ENCODE measurements around the gene PLEKHG2. TPM values are rescaled to one million over a fixed set of nuclear protein-coding genes. Genes with fewer than 3 reads are reported as not detected.
A peak's percentile ranks its signal among the peaks of the same experiment; 100 is the strongest.

The PLEKHG2 gene
- total and polyA plus RNA-seq, 9 of the 15 experiments (the other 6 are each of a cell fraction or from before 2014, with no cell fraction given), result 0.98 to 45.7 (median 9.8) TPM

DNA sequence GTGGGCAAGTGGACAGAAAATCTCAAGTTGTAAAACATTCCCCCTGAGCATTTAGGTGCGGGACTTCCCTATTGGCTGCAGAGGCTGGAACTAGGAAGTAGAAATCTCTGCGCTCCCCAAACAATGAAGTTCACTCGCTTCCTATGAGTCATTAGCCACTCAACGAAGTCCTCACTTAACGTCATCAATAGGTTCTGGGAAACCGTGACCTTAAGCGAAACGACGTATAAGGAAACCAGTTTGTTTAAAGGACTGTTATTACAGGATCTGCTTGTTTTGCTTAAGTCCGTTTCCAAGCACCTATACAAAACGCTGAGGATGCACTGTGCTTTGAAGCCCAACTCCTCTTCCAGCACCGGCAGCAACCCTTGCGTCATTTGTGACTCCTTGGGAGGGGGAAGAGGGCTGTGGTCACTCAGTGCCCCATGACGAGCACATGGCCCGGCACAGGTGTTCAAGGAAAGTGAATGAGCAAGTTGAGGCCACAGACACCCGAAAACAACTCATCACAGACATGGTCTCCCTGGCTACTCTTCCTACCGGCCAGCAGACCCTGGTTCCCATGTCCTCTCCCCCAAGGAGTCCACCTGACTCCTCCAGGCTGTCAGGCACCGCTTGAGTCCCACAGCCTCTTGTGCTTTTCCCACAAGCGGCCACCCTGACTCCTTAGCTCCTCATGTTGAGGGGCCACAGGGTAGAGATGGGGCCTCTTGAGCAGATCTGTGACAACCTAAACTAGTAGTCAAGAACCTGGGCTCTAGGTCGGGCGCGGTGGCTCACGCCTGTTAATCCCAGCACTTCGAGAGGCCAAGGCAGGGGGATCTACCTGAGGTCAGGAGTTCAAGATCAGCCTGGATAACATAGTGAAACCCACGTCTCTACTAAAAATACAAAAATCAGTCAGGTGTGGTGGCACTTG is 18.5 kb downstream of the PLEKHG2 start (continued):
- TF ChIP-seq, protein P1, sequence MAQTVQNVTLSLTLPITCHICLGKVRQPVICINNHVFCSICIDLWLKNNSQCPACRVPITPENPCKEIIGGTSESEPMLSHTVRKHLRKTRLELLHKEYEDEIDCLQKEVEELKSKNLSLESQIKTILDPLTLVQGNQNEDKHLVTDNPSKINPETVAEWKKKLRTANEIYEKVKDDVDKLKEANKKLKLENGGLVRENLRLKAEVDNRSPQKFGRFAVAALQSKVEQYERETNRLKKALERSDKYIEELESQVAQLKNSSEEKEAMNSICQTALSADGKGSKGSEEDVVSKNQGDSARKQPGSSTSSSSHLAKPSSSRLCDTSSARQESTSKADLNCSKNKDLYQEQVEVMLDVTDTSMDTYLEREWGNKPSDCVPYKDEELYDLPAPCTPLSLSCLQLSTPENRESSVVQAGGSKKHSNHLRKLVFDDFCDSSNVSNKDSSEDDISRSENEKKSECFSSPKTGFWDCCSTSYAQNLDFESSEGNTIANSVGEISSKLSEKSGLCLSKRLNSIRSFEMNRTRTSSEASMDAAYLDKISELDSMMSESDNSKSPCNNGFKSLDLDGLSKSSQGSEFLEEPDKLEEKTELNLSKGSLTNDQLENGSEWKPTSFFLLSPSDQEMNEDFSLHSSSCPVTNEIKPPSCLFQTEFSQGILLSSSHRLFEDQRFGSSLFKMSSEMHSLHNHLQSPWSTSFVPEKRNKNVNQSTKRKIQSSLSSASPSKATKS (CRISPR knock-in tag; IDR thresholded peaks at IDR 0.05), result no peak
- peak; percentile 87 for TF ChIP-seq FOXP1 (CRISPR knock-in tag; IDR thresholded peaks at IDR 0.05)
- TF ChIP-seq ADNP (tag; IDR thresholded peaks at IDR 0.05), result no peak
- no peak for TF ChIP-seq ZNF778 (CRISPR knock-in tag; IDR thresholded peaks at IDR 0.05)
- TF ChIP-seq CBX5 (IDR thresholded peaks at IDR 0.05; ENCODE audit: borderline replicate concordance, low read depth), result no peak
- no peak for TF ChIP-seq JUNB (CRISPR knock-in tag; conservative IDR thresholded peaks at IDR 0.05)
- peak; percentile 49; the same call in 1 of the 2 replicates for TF ChIP-seq ZNF589 (CRISPR knock-in tag; IDR thresholded peaks at IDR 0.05; ENCODE audit: low read depth)
- no peak for TF ChIP-seq ZNF239 (CRISPR knock-in tag; IDR thresholded peaks at IDR 0.05)
- TF ChIP-seq, protein P2, sequence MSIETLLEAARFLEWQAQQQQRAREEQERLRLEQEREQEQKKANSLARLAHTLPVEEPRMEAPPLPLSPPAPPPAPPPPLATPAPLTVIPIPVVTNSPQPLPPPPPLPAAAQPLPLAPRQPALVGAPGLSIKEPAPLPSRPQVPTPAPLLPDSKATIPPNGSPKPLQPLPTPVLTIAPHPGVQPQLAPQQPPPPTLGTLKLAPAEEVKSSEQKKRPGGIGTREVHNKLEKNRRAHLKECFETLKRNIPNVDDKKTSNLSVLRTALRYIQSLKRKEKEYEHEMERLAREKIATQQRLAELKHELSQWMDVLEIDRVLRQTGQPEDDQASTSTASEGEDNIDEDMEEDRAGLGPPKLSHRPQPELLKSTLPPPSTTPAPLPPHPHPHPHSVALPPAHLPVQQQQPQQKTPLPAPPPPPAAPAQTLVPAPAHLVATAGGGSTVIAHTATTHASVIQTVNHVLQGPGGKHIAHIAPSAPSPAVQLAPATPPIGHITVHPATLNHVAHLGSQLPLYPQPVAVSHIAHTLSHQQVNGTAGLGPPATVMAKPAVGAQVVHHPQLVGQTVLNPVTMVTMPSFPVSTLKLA (conservative IDR thresholded peaks at IDR 0.05), result peak; percentile 77 to 83
- TF ChIP-seq SREBF1 (IDR thresholded peaks at IDR 0.05; ENCODE audit: borderline replicate concordance, low read depth, low read length), result no peak
- TF ChIP-seq SMARCC2 (IDR thresholded peaks at IDR 0.05; ENCODE audit: low read depth), result no peak
- TF ChIP-seq MYBL2 (IDR thresholded peaks at IDR 0.05; ENCODE audit: low read depth), result no peak
- TF ChIP-seq MYBL2 (CRISPR knock-in tag; IDR thresholded peaks at IDR 0.05; ENCODE audit: borderline replicate concordance), result no peak
- no peak for TF ChIP-seq OTX1 (CRISPR knock-in tag; IDR thresholded peaks at IDR 0.05)
- no peak; the same call in 1 of the 2 replicates for TF ChIP-seq RFX1 (IDR thresholded peaks at IDR 0.05)
- TF ChIP-seq ZNF3 (CRISPR knock-in tag; IDR thresholded peaks at IDR 0.05), result no peak
- no peak for TF ChIP-seq ZNF23 (CRISPR knock-in tag; IDR thresholded peaks at IDR 0.05)
- TF ChIP-seq NEUROD1 (IDR thresholded peaks at IDR 0.05; ENCODE audit: borderline replicate concordance, low read depth, low read length, partially characterized antibody), result no peak
